GM12878 (cell line): Measurements from ENCODE around the gene PTPRC.

ENCODE experiments used
- CHD2 ChIP-seq: IDR thresholded peaks from 2 replicates; pipeline ENCODE4 v1.6.1; 2011; ENCODE audit warnings: low read depth, low read length, improper control_type of control experiment, borderline replicate concordance
- ESRRA ChIP-seq: IDR thresholded peaks from 2 replicates; pipeline ENCODE4 v1.6.1; 2012; ENCODE audit warnings: mild to moderate bottlenecking, low read length, improper control_type of control experiment
- JUND ChIP-seq: IDR thresholded peaks from 2 replicates; pipeline ENCODE4 v1.6.1; 2012; ENCODE audit warnings: low read depth, mild to moderate bottlenecking, low read length, improper control_type of control experiment, moderate library complexity
- POLR2A ChIP-seq: IDR thresholded peaks from 2 replicates; pipeline ENCODE4 v1.6.1; 2011; ENCODE audit warnings: low read depth, mild to moderate bottlenecking, low read length
- RAD21 ChIP-seq: IDR thresholded peaks from 2 replicates; pipeline ENCODE4 v1.6.1; 2011; ENCODE audit warnings: mild to moderate bottlenecking, low read depth, low read length, moderate library complexity; ENCODE audit not compliant: insufficient read depth
- RB1 ChIP-seq: fragments of 450-650 bp; formaldehyde crosslinking; IDR thresholded peaks from 2 replicates; pipeline ENCODE4 v1.6.1; 2017; ENCODE audit warnings: mild to moderate bottlenecking, borderline replicate concordance
- SPI1 ChIP-seq: IDR thresholded peaks from 2 replicates; pipeline ENCODE4 v1.6.1; 2011; ENCODE audit warnings: low read depth, mild to moderate bottlenecking, low read length, moderate library complexity, borderline replicate concordance; ENCODE audit not compliant: insufficient read depth
- ZNF207 ChIP-seq: fragments of 450-650 bp; IDR thresholded peaks from 2 replicates; pipeline ENCODE4 v1.6.1; 2014; ENCODE audit warnings: antibody characterized with exemption, mild to moderate bottlenecking, borderline replicate concordance
- ZNF217 ChIP-seq: fragments of 450-650 bp; IDR thresholded peaks from 2 replicates; pipeline ENCODE4 v1.6.1; 2017; ENCODE audit warnings: antibody characterized with exemption, mild to moderate bottlenecking
- TF ChIP-seq, protein P1 (sequence below), 3 experiments: IDR thresholded peaks in 2 of 3; conservative IDR thresholded peaks in 1 of 3; 2 replicates each; pipeline ENCODE4 v1.5.1; 2011; ENCODE audit warnings: low read depth in 3 of 3, low read length in 3 of 3, mild to moderate bottlenecking in 3 of 3, control low read depth in 2 of 3, moderate library complexity in 2 of 3, inconsistent platforms in 1 of 3, mixed read lengths in 1 of 3; ENCODE audit not compliant: control insufficient read depth in 2 of 3, insufficient read depth in 1 of 3; ENCODE audit errors: extremely low read depth in 1 of 3
- TF ChIP-seq, protein P2 (sequence below): IDR thresholded peaks from 2 replicates; pipeline ENCODE4 v1.6.1; 2011; ENCODE audit warnings: low read depth, low read length, improper control_type of control experiment, borderline replicate concordance
- TF ChIP-seq, protein P3 (sequence below): fragments of 450-650 bp; IDR thresholded peaks from 2 replicates; pipeline ENCODE4 v1.6.1; 2017; ENCODE audit warnings: mild to moderate bottlenecking
- TF ChIP-seq, protein P4 (sequence below): IDR thresholded peaks from 2 replicates; pipeline ENCODE4 v1.6.1; 2011; ENCODE audit warnings: mild to moderate bottlenecking, low read depth, low read length, moderate library complexity; ENCODE audit not compliant: insufficient replicate concordance

DNA sequence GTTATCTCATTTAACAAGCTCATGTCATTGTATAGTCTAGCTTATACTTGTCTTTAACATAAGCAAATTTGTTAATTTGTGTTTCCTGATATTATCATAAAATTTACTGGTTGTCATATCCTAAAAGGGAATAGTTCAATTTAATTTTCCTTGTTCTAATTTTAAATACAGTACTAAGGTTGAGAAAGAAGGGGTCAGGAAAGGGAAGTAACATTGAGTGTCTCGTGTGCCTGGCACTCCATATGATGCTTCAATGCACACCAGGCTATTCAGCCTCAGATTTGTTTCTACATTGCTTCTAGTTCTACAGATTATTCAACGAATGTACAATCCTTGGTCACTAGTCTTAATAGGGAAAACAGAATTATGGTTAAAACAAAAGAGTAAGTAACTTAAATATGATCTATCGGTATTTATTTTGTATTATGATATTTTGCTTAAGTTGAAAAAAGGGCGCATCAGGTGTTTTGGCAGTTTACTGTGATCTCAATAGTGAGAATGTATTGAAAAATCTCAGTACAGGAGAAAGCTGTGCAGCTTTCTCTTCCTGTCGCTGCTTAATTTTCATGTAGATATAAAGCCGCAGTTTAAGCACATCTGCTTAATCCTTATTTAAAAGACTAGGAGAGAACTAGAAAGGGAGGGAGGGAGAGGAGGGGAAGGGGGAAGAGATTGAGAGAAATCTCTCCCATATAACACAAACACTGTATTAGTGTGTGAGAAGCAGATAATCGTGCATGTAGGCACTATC, 13.0 kb downstream of the PTPRC start:
- TF ChIP-seq ZNF217 = no peak
- TF ChIP-seq RB1 = no peak
- TF ChIP-seq, protein P1, sequence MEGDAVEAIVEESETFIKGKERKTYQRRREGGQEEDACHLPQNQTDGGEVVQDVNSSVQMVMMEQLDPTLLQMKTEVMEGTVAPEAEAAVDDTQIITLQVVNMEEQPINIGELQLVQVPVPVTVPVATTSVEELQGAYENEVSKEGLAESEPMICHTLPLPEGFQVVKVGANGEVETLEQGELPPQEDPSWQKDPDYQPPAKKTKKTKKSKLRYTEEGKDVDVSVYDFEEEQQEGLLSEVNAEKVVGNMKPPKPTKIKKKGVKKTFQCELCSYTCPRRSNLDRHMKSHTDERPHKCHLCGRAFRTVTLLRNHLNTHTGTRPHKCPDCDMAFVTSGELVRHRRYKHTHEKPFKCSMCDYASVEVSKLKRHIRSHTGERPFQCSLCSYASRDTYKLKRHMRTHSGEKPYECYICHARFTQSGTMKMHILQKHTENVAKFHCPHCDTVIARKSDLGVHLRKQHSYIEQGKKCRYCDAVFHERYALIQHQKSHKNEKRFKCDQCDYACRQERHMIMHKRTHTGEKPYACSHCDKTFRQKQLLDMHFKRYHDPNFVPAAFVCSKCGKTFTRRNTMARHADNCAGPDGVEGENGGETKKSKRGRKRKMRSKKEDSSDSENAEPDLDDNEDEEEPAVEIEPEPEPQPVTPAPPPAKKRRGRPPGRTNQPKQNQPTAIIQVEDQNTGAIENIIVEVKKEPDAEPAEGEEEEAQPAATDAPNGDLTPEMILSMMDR (IDR thresholded peaks at IDR 0.05 in 2 of 3, conservative IDR thresholded peaks at IDR 0.05 in 1 of 3; ENCODE audit: control insufficient read depth in 2 of 3, extremely low read depth in 1 of 3, insufficient read depth in 1 of 3, low read depth in 3 of 3, low read length in 3 of 3) = no peak
- no peak for TF ChIP-seq POLR2A
- no peak for TF ChIP-seq JUND
- TF ChIP-seq, protein P2, sequence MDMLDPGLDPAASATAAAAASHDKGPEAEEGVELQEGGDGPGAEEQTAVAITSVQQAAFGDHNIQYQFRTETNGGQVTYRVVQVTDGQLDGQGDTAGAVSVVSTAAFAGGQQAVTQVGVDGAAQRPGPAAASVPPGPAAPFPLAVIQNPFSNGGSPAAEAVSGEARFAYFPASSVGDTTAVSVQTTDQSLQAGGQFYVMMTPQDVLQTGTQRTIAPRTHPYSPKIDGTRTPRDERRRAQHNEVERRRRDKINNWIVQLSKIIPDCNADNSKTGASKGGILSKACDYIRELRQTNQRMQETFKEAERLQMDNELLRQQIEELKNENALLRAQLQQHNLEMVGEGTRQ = no peak
- no peak for TF ChIP-seq SPI1
- no peak for TF ChIP-seq RAD21
- no peak for TF ChIP-seq ESRRA
- TF ChIP-seq, protein P3, sequence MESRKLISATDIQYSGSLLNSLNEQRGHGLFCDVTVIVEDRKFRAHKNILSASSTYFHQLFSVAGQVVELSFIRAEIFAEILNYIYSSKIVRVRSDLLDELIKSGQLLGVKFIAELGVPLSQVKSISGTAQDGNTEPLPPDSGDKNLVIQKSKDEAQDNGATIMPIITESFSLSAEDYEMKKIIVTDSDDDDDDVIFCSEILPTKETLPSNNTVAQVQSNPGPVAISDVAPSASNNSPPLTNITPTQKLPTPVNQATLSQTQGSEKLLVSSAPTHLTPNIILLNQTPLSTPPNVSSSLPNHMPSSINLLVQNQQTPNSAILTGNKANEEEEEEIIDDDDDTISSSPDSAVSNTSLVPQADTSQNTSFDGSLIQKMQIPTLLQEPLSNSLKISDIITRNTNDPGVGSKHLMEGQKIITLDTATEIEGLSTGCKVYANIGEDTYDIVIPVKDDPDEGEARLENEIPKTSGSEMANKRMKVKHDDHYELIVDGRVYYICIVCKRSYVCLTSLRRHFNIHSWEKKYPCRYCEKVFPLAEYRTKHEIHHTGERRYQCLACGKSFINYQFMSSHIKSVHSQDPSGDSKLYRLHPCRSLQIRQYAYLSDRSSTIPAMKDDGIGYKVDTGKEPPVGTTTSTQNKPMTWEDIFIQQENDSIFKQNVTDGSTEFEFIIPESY = no peak
- no peak for TF ChIP-seq CHD2
- no peak for TF ChIP-seq ZNF207
- TF ChIP-seq, protein P4, sequence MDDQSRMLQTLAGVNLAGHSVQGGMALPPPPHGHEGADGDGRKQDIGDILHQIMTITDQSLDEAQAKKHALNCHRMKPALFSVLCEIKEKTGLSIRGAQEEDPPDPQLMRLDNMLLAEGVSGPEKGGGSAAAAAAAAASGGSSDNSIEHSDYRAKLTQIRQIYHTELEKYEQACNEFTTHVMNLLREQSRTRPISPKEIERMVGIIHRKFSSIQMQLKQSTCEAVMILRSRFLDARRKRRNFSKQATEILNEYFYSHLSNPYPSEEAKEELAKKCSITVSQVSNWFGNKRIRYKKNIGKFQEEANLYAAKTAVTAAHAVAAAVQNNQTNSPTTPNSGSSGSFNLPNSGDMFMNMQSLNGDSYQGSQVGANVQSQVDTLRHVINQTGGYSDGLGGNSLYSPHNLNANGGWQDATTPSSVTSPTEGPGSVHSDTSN = no peak
